Measurements from ENCODE around the gene NUP214. TPM values are rescaled to one million over a fixed set of nuclear protein-coding genes. Genes with fewer than 3 reads are reported as not detected.

The NUP214 gene
- total and polyA plus RNA-seq, 2 of the 8 experiments (the other 6 are each of a cell fraction or from before 2014, with no cell fraction given) = 28.6 to 50.2 TPM

DNA sequence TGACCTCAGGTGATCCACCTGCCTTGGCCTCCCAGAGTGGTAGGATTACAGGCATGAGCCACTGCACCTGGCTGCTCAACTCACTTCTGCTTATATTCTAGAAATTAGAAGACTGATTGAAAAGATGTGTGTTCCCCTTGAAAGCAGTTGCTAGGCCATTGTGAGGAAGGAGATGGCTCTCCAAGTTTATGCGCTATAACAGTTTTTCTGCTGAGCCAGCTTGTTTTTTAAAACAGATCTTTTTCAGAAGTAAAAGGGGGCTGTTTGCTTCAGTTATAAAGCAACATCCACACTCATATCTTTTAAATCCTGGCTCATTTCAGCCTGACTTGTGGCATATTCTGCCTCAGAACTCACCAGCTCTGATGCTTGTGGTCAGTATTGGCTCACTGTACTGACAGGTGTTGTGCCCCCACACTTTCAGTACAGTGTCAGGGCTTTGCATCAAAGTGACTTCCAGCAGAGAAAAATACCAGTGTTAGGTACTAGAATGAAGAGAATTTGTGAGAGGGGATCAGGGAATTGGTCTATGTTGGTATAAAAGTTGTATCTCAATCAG, 49.4 kb downstream of the NUP214 start (continued):
- TF ChIP-seq, protein P1, sequence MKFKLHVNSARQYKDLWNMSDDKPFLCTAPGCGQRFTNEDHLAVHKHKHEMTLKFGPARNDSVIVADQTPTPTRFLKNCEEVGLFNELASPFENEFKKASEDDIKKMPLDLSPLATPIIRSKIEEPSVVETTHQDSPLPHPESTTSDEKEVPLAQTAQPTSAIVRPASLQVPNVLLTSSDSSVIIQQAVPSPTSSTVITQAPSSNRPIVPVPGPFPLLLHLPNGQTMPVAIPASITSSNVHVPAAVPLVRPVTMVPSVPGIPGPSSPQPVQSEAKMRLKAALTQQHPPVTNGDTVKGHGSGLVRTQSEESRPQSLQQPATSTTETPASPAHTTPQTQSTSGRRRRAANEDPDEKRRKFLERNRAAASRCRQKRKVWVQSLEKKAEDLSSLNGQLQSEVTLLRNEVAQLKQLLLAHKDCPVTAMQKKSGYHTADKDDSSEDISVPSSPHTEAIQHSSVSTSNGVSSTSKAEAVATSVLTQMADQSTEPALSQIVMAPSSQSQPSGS (IDR thresholded peaks at IDR 0.05; ENCODE audit: low read length) = no peak
- no peak for TF ChIP-seq SP2 (IDR thresholded peaks at IDR 0.05; ENCODE audit: low read length)
- no peak for TF ChIP-seq BRCA1 (IDR thresholded peaks at IDR 0.05; ENCODE audit: low read depth, low read length)
- no peak for TF ChIP-seq JUN (IDR thresholded peaks at IDR 0.05; ENCODE audit: low read depth, low read length)
- no peak for TF ChIP-seq FOSL1 (IDR thresholded peaks at IDR 0.05; ENCODE audit: insufficient read depth, low read depth, low read length)

Measured in H1 (cell line).